HG02885 (cell line): ENCODE data around the gene DBNDD2.

Experiments used
- ATAC-seq: cut with Tn5 transposase; IDR thresholded peaks from one replicate; pipeline ENCODE4 v1.9.1; 2021; ENCODE audit warnings: mild to moderate bottlenecking; ENCODE audit not compliant: unreplicated experiment, poor library complexity

The DBNDD2 gene

GRCh38 chr20:45413479-45413878 is 5.4 kb downstream of the DBNDD2 start:
- ATAC-seq, result no peak

- peak; percentile 78 for ATAC-seq
Measured at GRCh38 chr20:45415822-45416637, 7.9 kb downstream of the DBNDD2 start, which contains the start of gene PIGT. Gene PIGT (plus strand): TSS chr20:45416141. CDS start chr20:45416157, 16 bp downstream.

DNA sequence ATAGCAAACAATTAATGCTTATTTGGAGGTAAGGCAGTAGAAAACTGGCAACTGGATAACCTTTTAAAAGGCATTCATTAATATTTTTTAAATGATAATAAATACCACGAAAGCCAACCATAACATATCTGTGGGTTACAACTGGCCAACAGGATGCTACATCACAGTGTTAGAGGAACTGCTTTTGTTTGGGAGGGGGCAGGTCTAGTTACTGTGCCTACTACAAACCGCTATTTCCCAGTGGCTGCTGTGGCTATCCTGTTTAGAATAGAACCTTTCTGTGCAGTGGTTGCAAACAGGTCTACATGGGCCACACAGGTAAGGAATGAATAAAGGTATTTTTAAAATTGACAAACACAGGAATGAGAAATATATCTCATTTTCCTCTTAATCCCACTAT is 8.8 kb downstream of the DBNDD2 start:
- no peak for ATAC-seq

GRCh38 chr20:45419188-45420091 is 11.4 kb downstream of the DBNDD2 start:
- peak; percentile 72 for ATAC-seq

- no peak for ATAC-seq
Measured at GRCh38 chr20:45420125-45420524, 12.0 kb downstream of the DBNDD2 start.

- ATAC-seq, result no peak
Measured at GRCh38 chr20:45423700-45424099, 15.6 kb downstream of the DBNDD2 start.

GRCh38 chr20:45425561-45425960 is 17.5 kb downstream of the DBNDD2 start:
- ATAC-seq, result no peak

DNA sequence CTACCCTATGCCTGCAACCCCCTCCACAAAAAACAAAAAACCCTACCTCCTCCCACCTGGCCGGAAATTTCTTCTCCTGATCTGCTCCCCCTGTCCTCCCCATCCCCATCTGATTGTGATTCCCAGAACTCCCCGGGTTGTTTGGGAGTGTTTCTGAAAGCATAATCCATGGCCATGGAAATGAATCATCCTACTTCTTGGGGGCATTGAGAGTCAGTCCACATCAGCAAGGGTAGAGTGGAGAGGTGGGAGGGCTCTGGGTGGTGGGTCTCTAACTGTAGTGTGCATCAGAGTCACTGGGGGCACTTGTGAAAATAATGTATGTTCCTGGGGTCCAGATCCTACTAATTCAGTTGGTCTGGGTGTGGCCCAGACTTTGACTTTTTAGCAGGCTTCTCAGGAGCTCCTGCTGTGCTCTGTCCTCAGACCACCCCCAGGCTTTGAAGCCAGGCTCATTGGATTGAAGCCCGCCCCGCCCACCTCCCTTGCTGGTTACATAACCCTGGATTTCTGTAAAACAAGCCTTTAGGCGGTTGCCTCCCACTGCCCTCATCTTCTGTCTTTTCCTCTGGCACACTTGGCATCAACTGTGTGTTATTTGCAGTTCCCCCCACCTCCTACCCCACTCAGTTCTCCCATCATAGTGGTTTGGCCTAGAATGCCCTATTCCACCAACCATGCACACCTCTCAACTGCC is 18.4 kb downstream of the DBNDD2 start:
- no peak for ATAC-seq

- no peak for ATAC-seq
Measured at GRCh38 chr20:45427236-45428149, 19.4 kb downstream of the DBNDD2 start.

- no peak for ATAC-seq
Measured at GRCh38 chr20:45429618-45430017, 21.5 kb downstream of the DBNDD2 start.

- ATAC-seq, result peak; percentile 48
Measured at GRCh38 chr20:45432294-45432693, 24.2 kb downstream of the DBNDD2 start.

GRCh38 chr20:45433316-45433715 is 25.2 kb downstream of the DBNDD2 start:
- no peak for ATAC-seq

DNA sequence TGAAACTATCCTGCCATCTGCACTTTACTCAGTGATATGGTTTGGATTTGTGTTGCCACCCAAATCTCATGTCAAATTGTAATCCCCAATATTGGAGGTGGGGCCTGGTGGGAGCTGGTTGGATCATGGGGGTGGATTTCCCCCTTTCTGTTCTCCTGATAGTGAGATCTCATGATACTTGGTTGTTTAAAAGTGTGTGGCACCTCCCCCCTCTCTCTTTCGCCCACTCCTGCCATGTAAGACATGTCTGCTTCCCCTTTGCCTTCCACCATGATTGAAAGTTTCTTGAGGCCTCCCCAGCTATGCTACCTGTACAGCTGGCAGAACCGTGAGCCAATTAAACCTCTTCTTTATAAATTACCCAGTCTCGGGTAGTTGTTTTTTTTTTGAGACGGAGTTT is 25.9 kb downstream of the DBNDD2 start:
- ATAC-seq, result no peak

DNA sequence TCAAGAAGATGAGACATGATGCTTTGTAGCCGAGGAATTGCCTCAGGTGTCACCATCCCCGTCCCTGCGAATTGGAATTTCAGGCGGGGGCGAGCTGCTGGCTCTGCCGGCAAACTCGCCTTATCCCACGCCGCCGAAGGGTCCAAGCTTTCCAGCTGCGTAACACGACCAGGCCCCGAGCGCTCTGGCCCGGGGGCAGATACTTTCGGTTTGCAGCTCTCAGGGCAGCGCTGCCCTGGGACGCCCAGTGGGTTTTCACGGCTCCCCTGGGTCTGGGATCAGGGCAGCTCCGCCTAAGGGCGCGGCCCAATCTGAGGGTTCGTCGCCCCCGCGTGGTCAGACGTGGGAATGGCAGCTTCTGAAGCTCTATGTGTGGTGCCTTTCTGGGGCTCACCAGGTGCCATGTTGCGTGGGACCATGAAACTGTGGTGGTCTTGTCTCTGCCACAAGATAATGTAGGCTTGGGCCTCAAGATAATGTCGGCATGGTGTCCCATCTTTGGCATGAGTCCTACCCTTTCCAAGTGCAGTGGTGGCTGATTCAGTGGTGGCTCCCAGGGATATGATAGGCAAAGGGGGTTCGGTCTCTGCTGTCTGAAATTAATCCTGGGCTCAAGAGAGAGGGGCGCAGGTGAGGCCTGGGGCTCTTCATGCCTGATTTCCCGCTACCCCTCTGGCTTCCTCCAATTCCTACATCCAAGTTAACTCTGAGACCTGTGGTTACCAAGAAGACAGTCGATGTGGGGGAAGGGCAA is 28.8 kb downstream of the DBNDD2 start:
- peak; percentile 83 for ATAC-seq

DNA sequence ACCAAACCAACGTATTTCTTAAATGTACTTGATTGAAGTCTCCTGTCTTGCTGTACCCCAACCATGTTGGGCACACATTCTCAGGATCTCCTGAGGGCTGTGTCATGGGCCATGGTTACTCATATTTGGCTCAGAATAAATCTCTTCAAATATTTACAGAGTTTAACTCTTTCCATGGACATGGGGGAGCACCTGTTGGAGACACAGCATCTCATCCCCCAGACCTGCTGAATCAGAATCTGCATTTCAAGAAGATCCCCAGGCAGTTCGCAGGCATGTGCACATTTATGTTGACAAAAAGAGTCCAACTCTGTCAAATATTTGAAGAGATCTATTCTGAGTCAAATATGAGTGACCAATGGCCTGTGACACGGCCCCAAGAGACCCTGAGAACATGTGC is 32.3 kb downstream of the DBNDD2 start:
- no peak for ATAC-seq

DNA sequence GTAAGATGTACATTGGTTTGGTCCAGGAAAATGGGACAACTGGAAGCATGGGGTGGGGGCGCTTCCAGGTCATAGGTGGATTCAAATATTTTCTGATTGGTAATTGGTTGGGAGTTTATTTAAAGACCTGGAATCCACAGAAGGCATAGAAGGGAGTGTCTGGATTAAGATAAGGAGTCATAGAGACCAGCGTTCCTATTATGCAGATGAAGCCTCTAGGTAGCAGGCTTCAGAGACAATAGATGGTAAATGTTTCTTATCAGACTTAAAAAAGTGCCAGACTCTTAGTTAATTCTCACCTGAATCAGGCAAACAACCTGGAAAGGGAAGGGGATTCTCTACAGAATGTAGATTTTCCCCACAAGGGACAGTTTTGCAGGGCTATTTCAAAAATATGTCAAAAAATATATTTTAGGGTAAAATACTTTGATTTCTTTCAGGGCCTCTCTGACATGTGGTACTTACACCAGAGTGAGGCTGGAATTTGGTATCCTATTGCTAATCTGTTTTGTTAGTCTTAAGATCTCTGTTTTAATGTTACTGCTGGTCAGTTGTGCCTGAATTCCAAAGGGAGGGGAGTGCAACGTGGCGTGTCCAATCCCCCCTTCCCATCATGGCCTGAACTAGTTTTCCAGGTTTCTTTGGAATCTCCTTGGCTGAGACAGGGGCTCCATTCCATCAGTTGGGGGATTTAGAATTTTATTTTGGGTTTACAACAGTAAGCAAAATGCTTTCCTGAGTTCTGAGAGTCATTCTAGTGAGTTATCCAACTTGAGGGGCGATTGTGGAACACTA is 33.0 kb downstream of the DBNDD2 start:
- no peak for ATAC-seq

DNA sequence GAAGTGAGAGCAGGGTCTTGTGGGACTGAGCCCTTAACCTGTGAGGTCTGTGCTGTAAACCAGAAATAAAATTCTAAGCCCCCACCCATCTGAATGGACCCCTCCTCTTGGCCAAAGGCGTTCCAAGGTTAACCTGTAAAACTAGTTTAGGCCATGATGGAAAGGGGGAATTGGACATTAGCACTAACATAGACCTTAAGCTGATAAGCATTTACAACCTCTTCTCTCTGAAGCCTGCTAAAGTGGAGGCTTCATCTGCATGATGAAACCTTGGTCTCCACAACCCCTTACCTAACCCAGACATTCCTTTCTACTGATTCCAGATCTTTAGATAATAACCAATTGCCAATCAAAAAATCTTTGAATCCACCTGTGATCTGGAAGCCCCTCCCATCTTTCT is 33.7 kb downstream of the DBNDD2 start:
- no peak for ATAC-seq

- no peak for ATAC-seq
Measured at GRCh38 chr20:45444050-45444449, 36.0 kb downstream of the DBNDD2 start.
